ENCODE measurements around the gene ADAMTS6.

GRCh38 chr5:65142016-65142415 is 339.7 kb downstream of the ADAMTS6 start:
- no peak for TF ChIP-seq CTCF (IDR thresholded peaks at IDR 0.05)
- no peak for TF ChIP-seq ZFX (IDR thresholded peaks at IDR 0.05; ENCODE audit: borderline replicate concordance)

Measured in 22Rv1 (cell line).